Amygdala (tissue), 56 donors: ENCODE data around the gene IMMP1L.

ENCODE experiments used
- DNase-seq, 56 donors: peaks; one replicate each; lab custom pipeline; 2025; lab: John Stamatoyannopoulos, UW

Gene IMMP1L

GRCh38 chr11:31404614-31405013 lies 104.8 kb downstream of the IMMP1L start:
- no peak for DNase-seq

GRCh38 chr11:31397239-31397834 lies 112.1 kb downstream of the IMMP1L start:
- no peak for DNase-seq

GRCh38 chr11:31387379-31387778 lies 122.0 kb downstream of the IMMP1L start:
- DNase-seq: no peak

GRCh38 chr11:31383116-31383515 lies 126.3 kb downstream of the IMMP1L start:
- DNase-seq: no peak
